Fibroblast of skin of back (primary cell): ENCODE measurements around the gene MUSTN1.

ENCODE experiments used
- DNase-seq: peaks from one replicate; pipeline ENCODE4 v3.0.0-alpha.2; 2013

Gene MUSTN1

DNA sequence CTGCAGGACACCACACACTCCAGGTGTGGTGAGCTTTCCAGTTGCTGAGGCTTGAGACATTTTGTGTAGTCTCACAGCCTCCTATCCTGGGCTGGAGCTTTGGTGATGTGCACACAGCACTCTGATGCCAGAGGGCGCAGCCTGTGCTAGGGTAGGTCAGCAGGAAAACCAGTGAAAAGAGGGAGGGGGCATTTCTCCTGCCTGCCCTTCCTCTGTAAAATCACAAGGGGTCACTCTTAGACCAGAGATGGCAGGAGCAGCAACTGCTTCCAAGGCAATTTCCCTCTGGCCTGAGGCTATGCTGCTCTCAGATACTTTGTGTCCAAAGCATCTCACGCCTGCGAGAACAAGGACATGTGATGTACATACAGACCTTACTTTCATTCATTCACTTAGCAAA lies 16.5 kb upstream of the MUSTN1 start:
- peak; percentile 16 for DNase-seq

DNA sequence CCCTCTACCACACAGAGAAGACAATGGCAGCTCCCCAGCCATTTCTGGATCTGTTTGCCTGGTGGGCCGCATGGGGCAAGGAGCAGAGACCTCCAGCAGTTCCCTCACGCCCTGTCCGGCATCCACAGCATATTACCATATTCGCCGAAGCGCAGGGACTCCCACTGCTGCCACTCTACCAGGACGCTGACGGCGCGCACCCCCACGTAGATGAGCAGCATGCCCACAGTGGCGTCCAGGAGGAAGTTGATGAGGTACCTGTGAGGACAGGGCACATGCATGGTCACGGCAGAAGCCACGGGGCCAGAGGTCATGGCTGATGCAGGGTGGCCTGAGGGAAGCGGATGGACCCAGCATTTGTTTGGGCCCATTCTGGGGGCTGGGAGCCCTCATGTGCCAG lies 14.8 kb upstream of the MUSTN1 start:
- no peak for DNase-seq

DNA sequence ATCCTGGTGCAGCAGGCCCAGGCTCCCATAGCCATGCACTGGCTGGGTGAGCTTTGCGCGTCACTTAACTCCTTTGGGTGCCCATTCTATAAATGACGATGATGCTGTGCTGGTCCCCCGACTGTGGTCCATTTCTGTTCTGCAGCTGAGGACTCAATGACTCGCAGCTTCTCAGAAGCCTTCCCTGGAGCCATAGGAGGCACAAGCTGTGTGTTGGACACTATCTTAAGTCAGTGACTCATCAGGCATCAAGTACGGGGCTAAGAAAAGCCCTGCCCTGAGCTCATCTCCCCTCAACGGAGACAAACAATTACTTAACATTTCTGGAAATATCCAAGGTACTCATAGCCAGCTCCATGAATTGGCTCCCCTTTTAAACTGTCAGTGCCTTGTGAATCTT lies 13.8 kb upstream of the MUSTN1 start:
- DNase-seq: peak; percentile 84

DNA sequence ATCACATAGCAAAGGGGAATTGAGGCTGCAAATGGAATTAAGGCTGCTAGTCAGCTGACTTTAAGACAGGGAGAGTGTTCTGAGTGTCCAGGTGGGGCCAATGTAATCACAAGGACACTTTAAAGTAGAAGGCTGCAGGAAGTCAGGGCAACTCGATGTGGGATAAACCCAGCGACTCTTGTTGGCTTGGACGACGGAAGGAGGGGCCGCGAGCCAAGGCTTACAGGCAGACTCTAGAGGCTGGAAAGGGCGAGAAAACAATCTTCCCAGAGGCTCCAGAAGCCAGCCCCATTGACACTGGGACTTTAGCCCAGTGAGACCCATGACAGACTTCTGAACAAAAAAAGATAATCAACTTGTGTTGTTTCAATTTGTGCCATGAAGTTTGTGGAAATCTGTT lies 12.9 kb upstream of the MUSTN1 start:
- no peak for DNase-seq

DNA sequence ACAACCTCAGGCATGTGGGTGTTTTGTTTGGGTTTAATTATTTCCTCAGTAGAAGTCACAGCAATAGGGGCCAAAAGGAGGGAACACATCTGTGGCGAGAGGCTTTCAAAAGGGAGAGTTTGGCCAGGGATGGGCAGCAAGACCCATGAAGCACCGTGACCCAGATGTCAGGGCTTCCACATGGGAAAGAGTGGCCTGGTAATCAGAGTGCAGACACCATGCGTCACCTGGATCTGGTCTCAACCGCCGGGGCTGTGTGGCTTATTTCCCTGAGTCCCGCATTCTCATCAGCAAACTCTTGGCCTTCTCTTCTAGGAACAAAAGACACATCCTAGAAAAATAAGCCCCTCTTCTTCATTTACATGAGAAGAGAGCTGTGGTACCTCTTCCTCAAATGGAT lies 12.4 kb upstream of the MUSTN1 start:
- no peak for DNase-seq

DNA sequence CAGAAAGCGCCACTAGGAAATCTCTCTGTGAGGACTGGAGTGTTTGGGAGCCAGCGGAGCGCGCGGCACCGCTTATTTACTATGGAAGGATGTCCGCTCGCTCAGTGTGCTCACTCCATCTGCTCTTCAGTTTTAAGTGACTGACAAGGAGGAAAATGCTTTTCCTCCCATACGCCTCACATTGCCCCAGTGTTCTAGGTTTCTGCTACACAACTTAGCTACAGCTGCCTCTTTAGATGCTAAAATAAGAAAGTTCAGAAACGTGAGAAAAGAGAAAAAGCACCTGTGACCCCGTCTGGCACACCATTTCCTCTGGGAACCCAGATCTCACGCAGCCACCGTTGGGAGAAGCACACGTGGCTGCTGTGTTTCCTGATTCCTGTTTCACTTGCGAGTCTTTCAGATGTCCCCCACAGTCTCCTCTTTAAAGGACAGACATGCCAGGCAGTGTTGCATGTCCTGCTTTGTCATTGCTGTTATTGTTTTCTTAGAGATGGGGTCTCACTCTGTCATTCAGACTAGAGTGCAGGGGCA lies 11.7 kb upstream of the MUSTN1 start:
- no peak for DNase-seq

DNA sequence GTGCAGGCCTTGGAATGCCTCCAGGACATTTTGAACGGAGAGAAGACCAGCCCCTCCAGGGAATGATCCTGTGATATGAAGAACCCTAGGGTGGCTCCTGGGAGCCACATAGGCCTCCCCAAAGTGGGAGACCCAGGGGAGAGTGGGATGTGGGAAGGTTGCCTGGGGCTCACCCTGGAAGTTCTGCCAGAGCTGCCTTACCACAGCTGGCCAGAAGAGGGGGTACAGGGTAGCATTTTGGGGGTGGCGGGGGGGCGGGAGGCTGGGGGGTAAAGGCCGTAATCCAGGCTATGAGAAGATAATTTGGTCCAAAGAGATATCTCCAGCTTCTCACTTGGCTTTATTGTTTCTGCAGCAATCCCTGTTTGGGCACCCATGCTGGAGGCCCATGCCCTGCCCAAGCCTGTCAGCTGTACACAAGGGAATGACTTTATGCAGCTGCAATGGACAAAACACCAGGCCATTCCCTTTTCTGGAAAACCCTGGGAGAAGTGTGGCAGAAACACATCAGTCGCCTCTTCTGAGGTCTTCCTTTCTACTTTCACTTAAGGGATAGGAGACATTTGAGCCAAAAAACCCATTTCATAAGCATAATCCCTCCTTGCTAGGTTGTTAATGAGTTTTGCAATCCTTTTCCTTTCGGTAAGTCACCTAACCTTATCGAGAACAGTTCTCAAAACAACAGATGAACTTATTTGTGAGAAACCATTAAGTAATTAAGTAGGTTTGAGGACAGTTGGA lies 11.0 kb upstream of the MUSTN1 start:
- DNase-seq: no peak

DNA sequence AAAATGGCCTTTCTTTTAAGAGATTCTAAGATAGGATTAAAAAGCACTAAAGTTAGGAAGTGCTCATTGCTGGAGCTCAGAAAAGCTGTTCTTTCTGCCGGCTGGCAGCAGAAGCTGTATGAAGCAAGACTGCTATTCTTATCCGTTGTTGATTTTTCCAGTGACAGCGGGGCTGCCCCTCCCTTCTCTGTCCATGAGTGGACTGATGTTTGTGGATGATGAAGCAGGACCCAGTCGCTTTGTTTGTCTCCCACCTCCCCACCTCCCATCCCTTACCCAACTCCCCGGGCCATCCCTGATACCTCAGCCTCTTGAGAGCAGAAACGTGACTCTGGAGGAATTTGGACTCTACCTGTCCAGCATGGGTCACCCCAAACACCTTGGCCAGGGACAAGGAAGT lies 10.3 kb upstream of the MUSTN1 start:
- peak; percentile 47 for DNase-seq

DNA sequence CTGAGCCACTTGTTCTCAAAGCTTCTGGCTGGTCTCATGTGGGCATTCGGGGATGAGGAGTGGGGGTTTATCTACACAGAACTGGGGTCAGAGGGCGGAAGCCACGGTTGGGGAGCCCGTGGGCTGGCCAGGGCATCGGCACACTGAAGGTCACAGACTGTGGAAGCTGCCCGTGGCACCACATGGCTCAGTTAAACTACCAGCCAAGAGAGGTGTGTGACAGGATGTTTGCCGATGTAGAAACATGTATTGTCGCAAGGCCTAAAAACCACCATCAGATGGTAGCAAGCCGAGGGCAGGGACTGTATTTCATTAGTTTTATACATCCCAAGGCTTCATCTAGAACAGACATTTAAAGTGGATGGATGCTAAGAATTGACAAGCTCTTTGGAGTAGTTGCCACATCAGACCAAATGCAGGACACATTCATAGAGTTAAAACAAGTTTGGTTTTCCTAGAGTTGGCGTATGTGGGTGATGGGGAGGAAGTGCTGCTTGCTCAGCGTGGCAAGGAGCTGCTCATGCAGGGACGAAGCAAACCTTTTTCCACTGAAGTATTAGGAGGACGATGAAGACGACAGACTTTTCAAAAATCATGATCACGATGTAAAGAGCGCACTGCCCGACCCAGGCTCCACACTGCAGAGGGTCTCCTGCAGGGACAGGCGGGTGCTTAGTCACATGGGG lies 9.6 kb upstream of the MUSTN1 start:
- DNase-seq: no peak

DNA sequence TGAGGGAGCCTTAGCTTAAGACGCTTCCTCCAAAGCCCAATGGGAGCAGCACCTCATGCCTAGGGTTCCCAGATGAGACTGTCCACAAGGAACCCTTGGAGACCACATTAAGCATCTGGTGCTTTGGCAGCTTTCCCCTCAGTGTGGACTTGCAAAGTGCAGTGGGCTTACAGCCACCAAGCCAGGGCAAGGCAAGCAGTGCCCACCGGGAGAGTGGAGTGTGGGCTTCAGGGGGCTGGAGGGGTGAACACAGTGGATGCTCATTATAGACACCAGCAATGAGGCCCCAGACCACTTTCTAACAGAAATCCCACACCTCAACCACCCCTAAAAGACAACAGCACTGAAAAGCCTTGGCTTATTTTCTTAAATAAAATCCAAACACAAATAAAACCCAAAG lies 9.1 kb upstream of the MUSTN1 start:
- no peak for DNase-seq

DNA sequence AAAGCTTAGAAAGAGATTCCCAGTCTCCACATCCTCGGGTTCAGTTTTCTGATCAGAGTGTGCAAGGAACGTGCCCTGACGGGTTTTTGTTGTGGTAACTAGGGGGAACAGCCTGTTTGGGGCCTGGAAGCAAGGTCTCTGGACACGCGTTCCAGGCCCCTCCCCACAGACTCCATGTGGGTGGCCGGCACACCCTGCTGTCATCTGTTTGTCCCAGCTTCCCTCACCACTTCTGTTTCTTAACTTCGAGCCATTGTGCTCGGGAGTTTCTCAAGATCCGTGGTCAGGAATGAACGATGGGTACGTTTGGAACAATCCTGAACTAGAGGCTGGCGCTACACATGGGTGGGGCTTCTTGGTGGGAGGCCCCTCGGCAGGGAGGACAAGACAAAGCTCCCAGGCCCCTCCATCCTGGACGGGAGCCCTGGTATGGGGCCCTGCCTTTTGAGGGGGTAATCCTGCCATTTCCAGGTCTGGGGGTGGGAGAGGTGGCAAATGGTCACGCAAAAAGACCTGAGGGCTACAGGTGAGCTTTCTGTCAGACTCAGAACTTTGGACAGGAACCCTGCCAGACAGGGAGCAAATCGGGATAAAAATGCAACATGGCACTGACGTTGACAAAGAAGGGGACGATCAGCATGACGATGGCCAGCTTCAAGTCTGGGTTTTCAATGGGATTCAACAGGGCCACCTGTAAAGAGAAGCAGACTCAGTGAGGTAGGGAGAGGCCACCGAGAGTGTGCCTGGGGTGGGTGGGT lies 8.5 kb upstream of the MUSTN1 start:
- DNase-seq: no peak

DNA sequence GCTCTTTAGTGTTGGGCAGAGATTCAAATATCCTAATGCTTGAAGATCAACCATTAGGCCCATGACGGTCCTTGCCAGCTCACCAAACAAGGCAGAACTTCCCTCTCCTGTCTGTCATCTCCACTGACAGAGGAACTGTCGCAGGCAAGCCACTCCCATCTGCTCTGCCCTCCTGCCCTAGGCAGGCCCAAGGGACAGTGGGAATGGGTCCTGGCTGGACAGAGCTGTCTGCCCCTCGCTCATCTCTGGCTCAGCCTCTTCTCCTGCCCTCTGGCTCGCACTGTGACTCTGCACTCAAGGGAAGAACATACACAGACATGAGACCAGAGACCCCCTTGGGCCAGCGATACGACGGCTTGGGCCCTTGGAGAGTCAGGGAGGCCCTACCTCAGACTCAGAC lies 7.6 kb upstream of the MUSTN1 start:
- no peak for DNase-seq

DNA sequence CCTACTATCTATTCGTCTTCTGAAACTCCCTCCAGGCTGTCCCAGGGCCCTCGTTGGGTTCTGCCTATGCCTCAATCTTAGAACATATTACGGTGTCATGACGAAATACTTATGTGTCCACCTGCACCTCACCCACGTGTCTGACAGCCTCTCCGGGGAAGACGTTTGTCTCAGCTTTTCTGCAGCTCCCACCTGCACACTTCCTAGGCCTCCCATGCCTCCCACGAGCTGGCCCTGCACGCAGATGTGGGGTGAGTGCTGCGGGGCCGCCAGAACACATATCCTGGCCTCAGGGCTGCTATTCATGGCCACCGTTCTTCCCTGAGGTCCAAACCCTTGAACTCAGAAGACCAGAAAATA lies 7.1 kb upstream of the MUSTN1 start:
- DNase-seq: no peak

DNA sequence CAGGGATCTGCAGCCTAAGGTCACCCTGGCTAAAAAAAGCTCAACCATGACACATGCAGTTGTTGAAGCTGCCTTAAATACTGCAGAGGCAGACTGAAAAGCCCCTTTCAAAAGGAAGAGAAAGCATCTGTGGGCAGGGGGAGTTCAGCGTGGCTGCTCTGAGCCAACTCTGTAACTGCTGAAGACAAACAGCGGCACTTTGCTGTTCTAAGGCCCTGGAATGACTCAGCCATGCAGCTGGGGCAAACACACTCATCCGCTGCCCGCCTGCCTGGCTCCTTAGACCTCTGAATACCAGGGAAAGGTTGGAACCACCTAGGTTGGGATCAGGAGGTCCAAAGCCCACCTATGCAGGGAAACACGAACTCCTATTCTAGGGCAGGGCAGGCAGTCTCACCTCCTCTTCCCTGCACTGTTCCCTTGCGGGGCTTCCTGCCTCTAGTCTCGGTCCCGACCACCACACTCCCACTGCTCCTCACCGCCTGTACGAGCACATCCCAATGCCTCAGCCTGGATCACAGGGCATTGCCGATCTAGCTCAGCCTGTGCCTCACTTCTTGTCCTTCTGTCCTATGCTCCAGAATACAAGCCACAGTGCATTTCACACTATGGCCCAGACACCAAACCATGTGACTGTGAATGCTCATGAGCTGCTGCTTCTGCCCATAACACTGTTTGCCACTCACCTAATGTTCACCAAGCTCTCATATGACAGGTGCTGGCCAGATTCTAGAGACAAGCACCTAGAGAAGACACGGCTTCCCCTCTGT lies 6.6 kb upstream of the MUSTN1 start:
- DNase-seq: no peak

DNA sequence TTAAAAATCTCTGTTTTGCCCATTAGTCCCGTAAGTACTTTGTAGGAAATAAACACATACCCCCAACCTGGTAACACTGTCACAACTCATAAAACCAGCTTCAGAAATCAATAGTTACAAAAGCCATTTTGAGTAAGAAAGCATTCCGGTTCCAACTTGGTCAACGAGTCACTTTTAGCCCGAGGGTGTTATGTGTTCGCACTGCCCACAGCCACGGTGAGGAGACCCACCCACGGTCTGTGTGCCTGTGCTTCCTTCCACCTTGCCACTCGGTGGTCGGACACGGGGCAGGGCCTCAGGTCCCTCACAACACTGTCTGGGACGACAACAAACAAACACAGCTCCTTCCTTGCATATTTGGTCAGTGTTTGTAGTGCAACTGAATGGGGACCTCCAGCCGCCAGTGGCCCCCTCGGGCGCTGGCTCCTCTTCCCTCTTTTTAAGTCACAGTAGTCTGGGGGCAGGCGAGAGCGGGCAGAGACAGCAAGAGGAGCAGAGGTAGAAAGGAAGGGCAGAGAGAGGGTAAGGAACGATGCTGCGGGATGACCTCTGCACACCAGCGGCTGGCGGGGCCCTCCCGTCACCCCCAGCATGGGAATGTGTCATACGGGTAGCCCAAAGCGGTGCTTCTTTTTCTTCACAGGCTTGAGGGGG lies 5.2 kb upstream of the MUSTN1 start:
- DNase-seq: no peak

DNA sequence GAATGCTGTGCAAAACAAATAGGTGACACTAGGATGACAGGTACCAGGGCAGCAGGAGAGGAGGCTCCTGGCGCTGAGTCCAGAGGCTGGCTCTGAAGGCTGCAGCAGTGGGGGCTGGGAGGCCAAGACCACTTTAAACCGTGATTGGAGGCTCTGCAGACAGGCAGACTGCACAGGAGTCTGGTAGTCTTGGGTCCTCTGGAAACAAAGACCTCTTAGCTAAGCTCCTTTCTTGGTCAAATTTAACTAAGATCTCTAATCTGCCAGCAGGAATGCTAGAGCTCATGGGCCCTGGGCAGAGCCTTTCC lies 4.4 kb upstream of the MUSTN1 start:
- DNase-seq: no peak

DNA sequence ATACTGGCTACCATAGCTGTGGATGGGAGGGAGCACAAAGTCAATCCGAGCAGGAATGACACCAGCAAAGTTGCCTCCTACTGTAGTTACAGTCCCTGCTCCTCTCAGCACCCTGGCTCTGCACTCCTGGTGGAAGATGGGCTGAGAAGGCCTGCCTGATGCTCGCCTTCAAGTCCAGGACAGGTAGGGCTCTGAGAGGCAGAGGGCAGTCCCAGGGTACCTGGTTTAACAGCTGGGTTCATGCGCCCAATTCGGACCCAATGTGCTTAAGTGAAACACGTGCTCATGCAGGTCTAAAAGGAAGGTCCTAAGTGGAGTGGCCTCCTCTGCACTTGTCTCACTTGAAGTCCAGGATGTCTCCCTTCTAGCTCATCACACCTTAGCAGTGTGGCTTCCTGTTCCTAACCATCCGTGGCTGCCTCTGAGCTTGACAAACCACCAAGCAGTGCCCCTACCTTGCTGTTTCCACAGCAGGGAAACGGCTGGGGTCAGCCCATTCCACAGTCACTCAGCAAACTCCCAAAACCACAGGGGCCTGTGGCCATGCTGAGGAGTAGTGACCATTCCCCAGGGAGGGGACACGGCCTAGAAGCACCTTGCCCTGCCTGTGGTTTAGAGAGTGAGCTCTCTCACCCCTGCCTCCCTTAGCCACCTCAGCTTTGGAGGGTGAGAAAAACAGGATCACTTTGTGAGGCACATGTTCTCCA lies 3.9 kb upstream of the MUSTN1 start:
- no peak for DNase-seq

DNA sequence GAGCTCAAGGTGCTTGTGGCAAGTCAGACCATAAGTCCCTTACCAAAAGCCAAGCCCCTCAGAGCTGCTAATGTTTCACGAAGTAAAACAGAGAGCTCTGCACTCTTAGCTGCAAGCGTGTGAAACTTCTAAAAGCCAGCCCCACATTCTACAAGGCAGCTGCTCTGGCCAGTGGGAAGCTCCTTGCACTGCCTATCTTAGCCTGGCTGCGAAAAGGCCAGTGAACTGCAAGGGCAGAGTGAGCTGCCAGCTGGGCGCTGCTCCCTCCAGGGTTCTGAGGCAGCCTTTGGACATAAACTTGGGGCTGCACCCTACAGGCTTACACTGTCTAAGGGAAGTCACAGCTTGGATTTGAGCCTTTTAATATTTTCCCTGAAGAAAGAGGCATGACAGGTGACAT lies 2.2 kb upstream of the MUSTN1 start:
- no peak for DNase-seq

DNA sequence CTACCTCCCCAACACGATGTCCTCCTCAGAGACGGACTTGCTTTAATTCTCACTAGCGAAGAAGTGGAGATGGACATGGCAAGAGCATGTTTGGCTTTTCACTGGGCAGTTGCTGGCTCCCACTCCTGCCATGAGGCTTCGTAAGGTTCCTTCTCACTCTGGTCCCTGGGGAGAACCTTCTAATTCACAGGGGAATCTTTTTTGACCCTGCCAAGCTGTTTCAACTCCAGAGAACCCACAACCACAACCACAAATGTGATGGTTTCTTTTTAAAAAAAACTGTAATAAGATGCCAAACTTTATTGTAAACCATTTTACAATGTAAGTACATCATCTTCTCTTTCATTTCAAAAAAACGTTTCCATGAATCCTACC lies 1.6 kb upstream of the MUSTN1 start:
- no peak for DNase-seq

DNA sequence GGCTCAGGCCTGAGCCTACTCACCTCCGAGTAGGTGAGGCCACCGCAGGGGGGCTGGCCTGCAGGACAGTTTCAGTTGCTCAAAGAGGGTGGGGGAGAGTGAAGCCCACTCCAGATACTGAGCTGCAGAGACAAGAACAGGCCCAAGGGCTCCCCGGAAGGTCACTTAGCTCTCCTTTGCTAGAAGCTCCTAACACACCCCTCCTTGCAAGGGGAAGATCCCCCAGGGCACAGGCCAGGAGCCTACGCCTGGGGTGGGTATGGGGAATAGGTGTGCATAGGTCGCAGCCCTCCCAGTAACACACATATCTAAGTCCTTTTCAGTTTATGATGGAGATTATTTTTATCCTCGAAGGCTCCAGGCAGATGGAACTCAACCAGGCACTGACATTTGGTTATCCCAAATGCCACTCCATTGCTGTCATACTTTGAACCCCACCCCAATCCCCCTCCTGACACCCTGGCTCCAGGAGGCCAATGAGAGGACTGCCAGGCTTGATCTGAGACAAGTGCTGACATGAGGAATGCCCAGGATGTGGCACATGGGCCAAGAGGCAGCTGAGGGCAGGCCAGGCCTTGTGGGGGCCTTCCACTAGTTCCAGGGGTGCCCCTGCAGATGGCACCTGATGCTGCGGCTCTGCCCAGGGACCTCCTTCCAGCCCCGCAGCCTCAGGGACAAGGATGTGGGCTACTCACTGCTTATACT lies 1.1 kb upstream of the MUSTN1 start:
- no peak for DNase-seq

DNA sequence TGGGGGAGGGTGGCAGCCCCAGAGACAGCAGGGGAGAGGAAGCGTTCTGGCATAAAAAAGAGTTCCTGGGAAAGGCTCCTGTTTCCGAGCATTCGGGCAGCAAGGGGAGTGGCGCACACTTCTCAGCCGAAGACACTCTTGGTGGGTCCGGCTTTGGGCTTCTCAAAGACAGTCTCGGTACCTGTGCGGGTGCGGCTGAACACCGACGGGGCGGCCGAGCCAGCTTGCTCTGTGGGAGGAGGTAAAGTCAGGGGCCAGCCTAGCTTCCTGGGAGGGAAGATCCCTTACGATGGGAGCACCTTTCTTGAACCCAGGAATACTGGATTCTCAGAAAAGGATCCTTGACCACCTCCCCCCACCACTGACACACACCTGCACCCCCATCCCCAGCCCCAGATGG lies 1.6 kb downstream of the MUSTN1 start:
- DNase-seq: no peak
